Purkinje cell (primary cell): ENCODE measurements around the gene LCTL. TPM values are rescaled to one million over a fixed set of nuclear protein-coding genes. Genes with fewer than 3 reads are reported as not detected.

ENCODE experiments used
- polyA plus RNA-seq: library from polyadenylated mRNA; unstranded; fragments of >200 nt; fragmentation: Nextera tagmentation; gene quantifications from 2 replicates; pipeline ENCODE4 v1.2.1, GENCODE V29; 2014

The LCTL gene, protein sequence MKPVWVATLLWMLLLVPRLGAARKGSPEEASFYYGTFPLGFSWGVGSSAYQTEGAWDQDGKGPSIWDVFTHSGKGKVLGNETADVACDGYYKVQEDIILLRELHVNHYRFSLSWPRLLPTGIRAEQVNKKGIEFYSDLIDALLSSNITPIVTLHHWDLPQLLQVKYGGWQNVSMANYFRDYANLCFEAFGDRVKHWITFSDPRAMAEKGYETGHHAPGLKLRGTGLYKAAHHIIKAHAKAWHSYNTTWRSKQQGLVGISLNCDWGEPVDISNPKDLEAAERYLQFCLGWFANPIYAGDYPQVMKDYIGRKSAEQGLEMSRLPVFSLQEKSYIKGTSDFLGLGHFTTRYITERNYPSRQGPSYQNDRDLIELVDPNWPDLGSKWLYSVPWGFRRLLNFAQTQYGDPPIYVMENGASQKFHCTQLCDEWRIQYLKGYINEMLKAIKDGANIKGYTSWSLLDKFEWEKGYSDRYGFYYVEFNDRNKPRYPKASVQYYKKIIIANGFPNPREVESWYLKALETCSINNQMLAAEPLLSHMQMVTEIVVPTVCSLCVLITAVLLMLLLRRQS
- 0.39 TPM in 1 of 2 replicates, not detected in the other for polyA plus RNA-seq

GRCh38 chr15:66565741-66566144, at the start of gene LCTL:
TSS of gene LCTL (minus strand) at chr15:66565998. CDS start at chr15:66565365, 633 bp downstream.

DNA sequence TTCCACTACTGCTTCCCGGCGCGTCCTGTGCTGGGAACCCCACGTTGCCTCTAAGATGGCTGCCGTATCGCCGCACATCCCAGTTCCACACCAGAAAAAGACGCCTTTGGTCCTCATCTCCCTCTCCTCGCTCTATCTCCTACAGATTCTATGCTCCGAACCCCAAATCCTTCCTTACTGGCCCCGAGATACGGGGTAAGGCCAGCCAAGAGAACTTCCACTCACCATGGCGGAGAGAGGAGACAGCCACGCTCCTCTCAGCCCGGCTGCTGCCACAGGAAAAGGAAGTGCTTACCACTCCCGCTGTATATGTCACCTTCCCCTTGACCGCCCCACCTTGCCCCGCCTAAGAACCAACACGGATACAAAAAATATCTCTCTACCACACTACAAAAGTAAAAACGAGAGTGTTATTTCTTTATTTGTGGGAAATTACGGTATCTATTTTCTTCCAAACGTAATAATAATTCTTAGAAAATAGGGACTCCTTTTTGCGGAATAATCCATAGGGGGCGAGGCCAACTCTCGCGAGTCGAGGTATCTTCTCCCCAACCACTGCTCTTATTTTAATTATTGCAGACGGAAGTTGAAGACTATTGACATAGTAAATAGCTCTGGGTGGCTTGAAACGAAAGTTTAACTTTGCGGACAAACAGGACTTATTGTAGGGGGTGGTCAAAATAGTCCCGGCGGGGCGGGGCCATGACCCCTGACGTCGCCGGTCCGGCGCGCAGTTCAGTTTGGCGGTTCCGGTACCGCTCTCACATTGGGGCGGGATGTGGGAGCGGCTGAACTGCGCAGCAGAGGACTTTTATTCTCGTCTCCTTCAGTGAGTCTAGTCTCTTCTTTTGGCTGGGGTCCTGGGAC, 61.0 kb downstream of the LCTL start, which contains the start of the genes RPL4 and ZWILCH:
TSS of gene RPL4 (minus strand) at position 293 of the 867 bp plus-strand sequence. CDS start at position 228, 65 bp downstream.
TSS of gene ZWILCH (plus strand) at position 764 of the 867 bp plus-strand sequence. CDS start at position 777, 13 bp downstream.

Other genes starting within 250 kb of the LCTL start
- gene TIPIN, start 209.3 kb downstream of the LCTL start, polyA plus RNA-seq, result 18.1 and 18.4 TPM in 2 replicates
- gene MAP2K1, start 179.1 kb downstream of the LCTL start, polyA plus RNA-seq, result 110 and 166 TPM in 2 replicates
- 150 and 167 TPM in 2 replicates for gene SNAPC5, start 68.2 kb downstream of the LCTL start, polyA plus RNA-seq
- gene RPL4, start 61.1 kb downstream of the LCTL start, polyA plus RNA-seq, result 356 and 382 TPM in 2 replicates
- 29.7 and 52.3 TPM in 2 replicates for gene ZWILCH, start 60.7 kb downstream of the LCTL start, polyA plus RNA-seq
- gene SMAD6, start 136.2 kb upstream of the LCTL start, polyA plus RNA-seq, result not detected in 2 replicates